GM18517 (cell line): ENCODE results near the gene SLC34A1.
A peak's percentile ranks its signal among the peaks of the same experiment; 100 is the strongest.
"Not testable (repeated sequence)": the region's sequence is repeated elsewhere in the genome, so short reads cannot be mapped to it uniquely, and the experiment has no call there.

Source experiments
- ATAC-seq: cut with Tn5 transposase; IDR thresholded peaks from one replicate; pipeline ENCODE4 v1.9.1; 2021; ENCODE audit warnings: mild to moderate bottlenecking, moderate library complexity; ENCODE audit not compliant: unreplicated experiment

SLC34A1 gene

DNA sequence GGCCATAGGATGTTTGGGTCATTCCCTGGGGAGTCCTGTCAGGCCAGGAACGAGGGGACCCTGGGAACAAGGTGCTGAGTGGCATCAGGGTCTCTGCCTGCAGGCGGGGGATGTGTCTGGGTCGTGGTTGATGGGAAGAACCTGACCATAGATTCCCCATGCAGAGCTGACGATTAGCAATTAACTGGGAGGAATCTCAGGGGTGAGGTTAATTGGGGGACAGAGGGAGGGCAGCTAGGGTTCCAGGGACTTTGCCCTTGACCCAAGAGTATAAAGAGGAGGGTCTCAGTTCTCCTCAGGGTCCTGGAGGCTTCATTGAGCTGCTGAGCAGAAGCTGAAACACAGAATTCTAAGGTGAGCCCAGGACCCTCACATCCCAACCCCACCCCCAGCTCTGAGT lies at the start of gene SLC34A1:
TSS of gene SLC34A1 (plus strand) at position 301 of the 400 bp plus-strand sequence. CDS start 1,308 bp downstream, outside the sequence.
- no peak for ATAC-seq

GRCh38 chr5:177334781-177335700 lies 49.2 kb upstream of the SLC34A1 start:
- no peak for ATAC-seq

DNA sequence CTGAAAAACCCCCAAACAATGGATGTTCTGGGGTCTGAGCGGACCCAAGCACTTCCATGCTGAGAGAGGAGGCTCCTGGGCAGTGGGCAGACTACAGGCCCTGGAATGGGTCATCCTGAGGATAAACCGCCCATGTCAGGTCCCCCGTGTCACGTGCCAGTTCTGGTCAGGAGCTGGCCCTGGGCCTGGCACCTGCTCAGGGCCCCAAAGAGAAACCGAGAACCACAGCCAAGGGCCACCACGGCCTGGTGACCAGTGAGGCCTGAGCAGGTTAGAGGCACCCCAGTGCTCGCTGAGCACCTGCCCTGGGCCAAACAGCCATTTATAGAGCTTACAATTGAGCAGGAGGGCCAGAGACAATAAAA lies 48.6 kb upstream of the SLC34A1 start:
- no peak for ATAC-seq

DNA sequence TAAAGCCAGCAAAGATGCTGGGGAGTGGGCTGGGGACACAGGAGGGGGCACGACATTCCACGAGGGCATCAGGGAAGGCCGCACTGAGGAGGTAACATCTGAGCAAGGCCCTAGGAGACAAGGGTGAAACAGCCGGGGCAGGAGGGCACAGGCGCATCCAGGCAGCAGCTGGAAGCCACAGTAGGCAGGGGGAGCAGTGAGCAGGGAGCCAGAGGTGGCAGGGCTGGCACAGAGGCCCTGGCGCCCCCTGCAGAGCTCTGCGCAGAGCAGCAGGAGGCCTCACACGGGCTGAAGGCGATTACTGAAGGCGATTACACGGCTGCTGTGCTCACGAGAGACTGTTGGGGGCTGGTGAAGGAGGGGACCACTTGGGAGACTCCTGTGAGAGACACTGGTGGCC lies 48.1 kb upstream of the SLC34A1 start:
- ATAC-seq = no peak

DNA sequence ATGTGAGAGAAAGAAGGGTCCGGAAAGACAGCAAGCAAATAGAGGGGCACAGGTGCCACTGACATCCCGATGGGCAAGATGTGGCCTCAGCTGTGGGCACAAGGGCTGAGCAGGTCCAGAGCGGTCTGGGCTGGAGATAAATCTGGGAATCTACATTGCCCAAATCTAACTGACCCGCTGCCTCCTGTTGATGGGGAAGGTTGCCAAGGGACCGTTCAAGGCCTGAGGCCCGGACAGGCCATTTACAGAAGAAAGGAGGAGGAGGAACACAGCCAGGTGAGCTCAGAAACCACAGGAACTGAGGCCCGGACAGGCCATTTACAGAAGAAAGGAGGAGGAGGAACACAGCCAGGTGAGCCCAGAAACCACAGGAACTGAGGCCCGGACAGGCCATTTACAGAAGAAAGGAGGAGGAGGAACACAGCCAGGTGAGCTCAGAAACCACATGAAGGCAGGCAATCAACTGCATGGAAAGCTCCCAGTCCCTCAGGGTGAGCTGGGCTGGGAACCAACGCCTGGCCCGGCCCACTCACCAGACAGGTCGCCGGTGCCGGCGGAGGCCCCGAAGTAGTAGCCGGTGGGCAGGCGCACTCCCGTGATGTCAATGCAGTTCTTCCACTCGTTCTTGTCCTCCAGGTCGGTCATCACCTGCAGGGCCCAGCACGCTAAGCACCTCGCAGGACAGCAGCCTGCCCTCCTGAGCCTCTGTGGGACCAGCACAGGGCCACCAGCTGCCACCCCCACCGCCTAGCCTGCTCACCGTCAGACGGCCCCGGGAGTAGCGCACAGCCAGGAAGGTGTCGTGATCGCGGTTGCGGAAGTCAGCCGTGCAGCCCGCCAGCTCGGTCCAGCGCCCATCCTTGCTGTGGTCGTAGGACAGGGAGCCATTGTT lies 47.4 kb upstream of the SLC34A1 start:
- no peak for ATAC-seq

GRCh38 chr5:177338251-177339106 lies 45.8 kb upstream of the SLC34A1 start:
- no peak for ATAC-seq

DNA sequence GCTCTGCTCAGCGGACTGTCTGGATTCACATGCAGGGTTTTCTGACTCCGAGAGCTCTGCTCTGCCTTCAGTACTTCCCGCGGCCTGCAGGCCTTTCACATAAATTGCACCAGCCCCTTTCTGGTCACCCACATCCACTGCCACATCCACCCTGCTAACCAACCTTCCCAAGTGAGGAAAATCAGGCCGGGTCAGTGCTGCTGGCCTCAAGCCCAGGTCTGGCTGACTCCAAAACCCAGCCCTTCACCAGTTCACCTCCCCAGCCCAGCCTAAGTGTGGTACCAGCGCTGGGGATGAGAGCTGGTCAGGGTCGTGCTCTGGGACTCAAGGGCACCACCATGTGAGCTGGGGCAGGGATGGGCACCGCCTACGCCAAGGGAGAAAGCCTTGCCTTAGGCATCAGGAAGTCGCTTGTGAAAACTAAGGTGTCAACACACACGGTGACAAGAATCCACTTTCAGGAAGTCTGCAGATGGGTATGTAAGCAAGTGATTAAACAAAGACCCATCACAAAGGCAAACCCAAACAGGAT lies 45.1 kb upstream of the SLC34A1 start:
- ATAC-seq = no peak

DNA sequence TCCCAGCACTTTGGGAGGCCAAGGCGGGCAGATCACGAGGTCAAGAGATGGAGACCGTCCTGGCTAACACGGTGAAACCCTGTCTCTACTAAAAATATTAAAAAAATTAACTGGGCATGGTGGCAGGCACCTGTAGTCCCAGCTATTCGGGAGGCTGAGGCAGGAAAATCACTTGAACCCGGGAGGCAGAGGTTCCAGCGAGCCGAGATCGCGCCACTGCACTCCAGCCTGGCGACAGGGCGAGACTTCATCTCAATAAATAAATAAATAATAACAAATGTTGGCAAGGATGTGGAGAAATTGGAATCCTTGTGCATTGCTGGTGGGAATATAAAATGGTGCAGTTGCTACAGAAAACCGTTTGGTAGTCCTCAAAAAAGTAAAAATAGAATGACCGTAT lies 41.2 kb upstream of the SLC34A1 start:
- ATAC-seq = not testable (repeated sequence)

DNA sequence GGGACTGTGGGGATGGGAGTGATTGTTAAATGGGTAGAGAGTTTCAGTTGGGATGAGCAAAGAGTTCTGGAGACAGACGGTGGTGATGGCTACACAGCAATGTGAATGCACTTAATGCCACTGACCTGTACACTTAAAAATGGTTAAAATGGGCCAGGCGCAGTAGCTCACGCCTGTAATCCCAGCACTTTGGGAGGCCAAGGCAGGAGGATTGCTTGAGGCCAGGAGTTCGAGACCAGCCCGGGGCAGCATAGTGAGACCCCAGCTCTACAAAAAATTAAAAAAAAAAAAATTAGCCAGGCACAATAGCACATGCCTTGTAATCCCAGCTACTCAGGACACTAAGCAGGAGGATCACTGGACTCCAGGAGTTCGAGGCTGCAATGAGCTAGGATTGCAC lies 40.5 kb upstream of the SLC34A1 start:
- ATAC-seq = no peak

DNA sequence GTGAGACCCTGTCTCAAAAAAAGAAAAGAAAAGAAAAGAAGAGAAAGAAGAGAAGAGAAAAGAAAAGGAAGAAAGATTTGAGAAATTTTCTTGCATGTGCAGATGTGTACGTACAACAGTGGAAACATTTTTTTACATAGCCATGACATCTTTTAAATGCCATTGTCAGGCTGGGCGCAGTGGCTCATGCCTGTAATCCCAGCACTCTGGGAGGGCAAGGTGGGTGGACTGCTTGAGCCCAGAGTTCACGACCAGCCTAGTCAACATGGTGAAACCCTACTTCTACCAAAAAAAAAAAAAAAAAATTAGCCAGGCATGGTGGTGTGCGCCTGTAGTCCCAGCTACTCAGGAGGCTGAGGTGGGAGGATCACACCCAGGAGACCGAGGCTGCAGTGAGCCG lies 39.3 kb upstream of the SLC34A1 start:
- no peak for ATAC-seq

- ATAC-seq = no peak
Observed at GRCh38 chr5:177346820-177347219, 37.4 kb upstream of the SLC34A1 start.

DNA sequence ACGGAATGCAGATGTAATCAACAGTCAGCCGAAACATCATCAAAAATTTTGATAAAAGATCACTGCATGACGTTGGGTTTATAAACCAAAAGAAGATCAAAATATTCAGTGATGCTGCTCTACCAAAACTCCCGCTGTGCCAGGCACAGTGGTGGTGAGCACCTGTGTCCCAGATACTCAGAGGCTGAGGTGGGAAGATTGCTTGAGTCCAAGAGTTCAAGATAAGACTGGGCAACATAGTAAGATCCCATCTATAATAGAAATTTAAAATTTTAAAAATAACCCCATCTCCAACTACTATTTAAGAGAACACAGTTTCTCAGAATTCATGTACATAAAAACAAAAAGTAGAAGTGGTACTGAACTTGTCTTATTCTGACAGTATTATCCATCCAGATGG lies 36.5 kb upstream of the SLC34A1 start:
- ATAC-seq = no peak

GRCh38 chr5:177349362-177349647 lies 34.9 kb upstream of the SLC34A1 start:
- no peak for ATAC-seq

- no peak for ATAC-seq
Observed at GRCh38 chr5:177349762-177350161, 34.5 kb upstream of the SLC34A1 start.

DNA sequence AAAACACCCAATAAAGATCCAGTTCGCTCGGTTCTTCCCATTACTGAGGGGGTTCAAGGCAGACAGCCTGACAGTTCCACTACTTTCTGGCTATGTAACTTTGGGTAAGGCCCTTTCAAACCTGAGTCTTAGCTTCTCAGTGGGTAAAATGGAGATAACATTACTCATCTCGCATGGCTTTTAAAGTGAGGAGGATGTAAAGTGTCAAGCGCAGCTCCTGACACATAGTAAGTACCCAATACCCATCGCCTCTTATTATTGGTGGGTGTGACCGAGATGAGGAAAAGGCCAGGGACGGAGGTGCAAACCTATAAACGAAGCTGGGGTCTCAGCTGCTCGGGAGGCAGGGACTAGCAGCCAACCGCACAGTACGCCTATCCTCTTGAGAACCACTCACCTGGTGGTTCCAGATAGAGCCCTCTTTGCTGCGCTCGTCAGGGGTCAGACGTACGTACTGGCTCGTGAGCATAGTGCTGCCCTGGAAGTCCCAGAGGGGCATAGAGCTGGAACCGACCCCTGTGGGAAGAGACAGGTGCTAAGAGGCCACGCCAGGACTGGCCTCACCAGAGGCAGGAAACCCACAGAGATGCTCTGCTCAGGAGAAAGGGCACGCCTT lies 33.4 kb upstream of the SLC34A1 start:
- peak; percentile 25 for ATAC-seq

DNA sequence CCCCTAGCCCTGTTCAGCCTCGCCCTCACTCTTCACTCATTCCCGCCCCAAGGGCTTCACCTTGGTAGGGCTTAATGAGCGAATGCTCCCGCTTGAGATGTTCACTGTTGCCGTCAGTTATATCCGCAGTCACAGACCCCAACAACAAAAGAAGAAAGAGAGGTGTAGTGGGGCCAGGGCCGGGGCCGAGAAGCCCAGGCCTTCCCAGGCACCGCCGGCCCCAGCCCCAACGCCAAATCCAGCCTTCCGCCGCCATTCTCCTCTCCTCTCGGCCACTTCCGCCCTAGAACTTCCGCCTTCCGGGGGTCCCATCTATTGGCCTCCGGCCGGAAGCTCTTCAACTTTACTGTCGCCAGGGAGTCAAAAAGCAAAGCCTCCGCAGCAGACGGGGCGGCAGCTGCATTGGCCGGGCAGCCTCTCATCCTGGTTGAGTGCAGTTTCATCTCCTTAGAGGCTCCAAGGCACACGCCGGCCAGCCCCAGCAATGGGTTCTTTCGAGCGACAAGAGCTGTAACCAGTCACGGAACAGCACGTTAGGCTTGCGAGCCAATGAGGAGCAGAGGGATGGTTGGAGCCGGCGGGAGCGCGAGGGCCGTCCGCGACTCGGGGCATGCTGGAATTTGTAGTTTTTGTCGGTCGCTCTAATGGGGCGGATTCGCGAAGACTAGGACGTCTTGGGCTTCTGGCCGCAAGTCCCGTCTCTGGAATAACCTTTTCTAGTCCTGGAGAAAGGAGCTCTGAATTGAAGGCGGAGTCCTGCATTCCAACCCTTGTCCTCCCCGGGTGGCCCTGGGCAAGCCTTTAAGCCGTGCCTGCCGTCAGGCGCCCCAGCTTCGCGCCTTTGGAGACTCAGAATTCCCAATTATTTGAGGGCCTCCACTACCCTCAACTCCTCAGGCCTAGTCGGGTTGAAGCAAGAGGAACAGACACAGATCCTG lies 32.6 kb upstream of the SLC34A1 start, which contains the start of gene LMAN2:
TSS of gene LMAN2 (minus strand) at position 277 of the 938 bp plus-strand sequence. CDS start at position 256, 21 bp downstream.
- peak; percentile 89 for ATAC-seq

DNA sequence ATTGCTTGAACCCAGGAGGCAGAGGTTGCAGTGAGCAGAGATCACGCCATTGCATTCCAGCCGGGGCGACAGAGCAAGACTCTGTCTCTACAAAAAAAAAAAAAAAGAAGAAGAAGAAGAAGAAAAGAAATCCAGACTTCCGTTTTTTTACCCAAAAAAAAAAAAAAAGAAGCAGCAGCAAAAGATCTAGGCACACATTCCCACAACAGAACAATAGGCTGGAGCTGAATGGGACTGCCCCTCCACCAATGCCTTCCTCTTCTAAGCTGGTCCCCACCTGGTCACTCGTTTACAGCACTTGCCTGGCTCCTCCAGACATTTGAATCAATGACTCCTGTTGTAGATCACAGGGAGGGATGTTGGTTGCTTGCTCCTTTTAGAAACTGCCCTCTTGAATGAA lies 31.1 kb upstream of the SLC34A1 start:
- no peak for ATAC-seq

- no peak for ATAC-seq
Observed at GRCh38 chr5:177354256-177354655, 30.0 kb upstream of the SLC34A1 start.

GRCh38 chr5:177354711-177355110 lies 29.5 kb upstream of the SLC34A1 start:
- no peak for ATAC-seq
